Frontal cortex (tissue), 4 donors: ENCODE data around the gene ZBTB7B. TPM values are rescaled to one million over a fixed set of nuclear protein-coding genes. Genes with fewer than 3 reads are reported as not detected.
"Not testable (repeated sequence)": the region's sequence is repeated elsewhere in the genome, so short reads cannot be mapped to it uniquely, and the experiment has no call there.

Source experiments
- DNase-seq, 2 donors: peaks; one replicate each; pipeline ENCODE4 v3.0.0; 2012; ENCODE audit warnings: low spot score in 2 of 2
- FAIRE-seq: peaks from 2 replicates; lab custom pipeline; 2012; peaks lifted over from hg19 to GRCh38; lab: Jason Lieb, UNC
- total RNA-seq: library from RNA; depleted of rRNA; stranded (reverse); fragments of >200 nt; gene quantifications from one replicate; pipeline ENCODE4 v1.2.3, GENCODE V29; 2014
- donor health status: control.
- donor health status: control.
- donor health status: control.

The ZBTB7B gene
- total RNA-seq, 1 donor from 2014 or later = 0.82 TPM

- DNase-seq = no peak
- no peak for FAIRE-seq
Observed at GRCh38 chr1:154967331-154967950, 35.2 kb upstream of the ZBTB7B start.

- DNase-seq (no peak), FAIRE-seq (no peak)
Observed at GRCh38 chr1:154968731-154969130, 33.9 kb upstream of the ZBTB7B start.

- DNase-seq = no peak
- no peak for FAIRE-seq
Observed at GRCh38 chr1:154969246-154969645, 33.4 kb upstream of the ZBTB7B start.

GRCh38 chr1:154969860-154970452, 32.6 kb upstream of the ZBTB7B start:
- no peak for DNase-seq
- no peak for FAIRE-seq

GRCh38 chr1:154970631-154971340, 31.8 kb upstream of the ZBTB7B start, which contains the start of gene SHC1:
SHC1 (minus strand) TSS chr1:154970747; CDS start chr1:154970526, 221 bp downstream.
- DNase-seq (peak; percentile 63 to 92), FAIRE-seq (no peak)

- FAIRE-seq = no peak
Observed at GRCh38 chr1:154971341-154971998, 31.1 kb upstream of the ZBTB7B start.

GRCh38 chr1:154972213-154972516, 30.4 kb upstream of the ZBTB7B start:
- DNase-seq (no peak), FAIRE-seq (no peak)

More at GRCh38 chr1:154971341-154971998, 31.1 kb upstream of the ZBTB7B start:
- no peak for DNase-seq

- no peak for FAIRE-seq
- DNase-seq = no peak
Observed at GRCh38 chr1:154972517-154973343, 29.9 kb upstream of the ZBTB7B start.

- DNase-seq = peak; percentile 57 to 73
- no peak for FAIRE-seq
Observed at GRCh38 chr1:154973344-154974101, 29.1 kb upstream of the ZBTB7B start.

- DNase-seq (peak; percentile 89 to 90), FAIRE-seq (peak; percentile 97)
Observed at GRCh38 chr1:154974102-154974807, 28.3 kb upstream of the ZBTB7B start, which contains the start of gene CKS1B. CKS1B (plus strand) TSS chr1:154974681; CDS start chr1:154974746, 65 bp downstream.

GRCh38 chr1:154974808-154975408, 27.7 kb upstream of the ZBTB7B start:
- no peak for FAIRE-seq
- peak; percentile 52 to 68 for DNase-seq

- FAIRE-seq = no peak
- DNase-seq = no peak
Observed at GRCh38 chr1:154975409-154976059, 27.1 kb upstream of the ZBTB7B start.

- not testable (repeated sequence) for DNase-seq, FAIRE-seq
Observed at GRCh38 chr1:154977762-154978161, 24.8 kb upstream of the ZBTB7B start.

GRCh38 chr1:154978360-154978759, 24.2 kb upstream of the ZBTB7B start:
- DNase-seq (no peak), FAIRE-seq (no peak)

GRCh38 chr1:154982341-154982740, 20.3 kb upstream of the ZBTB7B start:
- DNase-seq (no peak), FAIRE-seq (no peak)

GRCh38 chr1:154982897-154983648, 19.5 kb upstream of the ZBTB7B start, which contains the start of gene FLAD1:
FLAD1 (plus strand) TSS chr1:154983344; CDS start chr1:154983695, 351 bp downstream.
- FAIRE-seq (peak; percentile 86), DNase-seq (peak; percentile 84 to 97)
